ENCODE data around the gene GNLY.
"Not testable (repeated sequence)": the region's sequence is repeated elsewhere in the genome, so short reads cannot be mapped to it uniquely, and the experiment has no call there.

Gene GNLY

GRCh38 chr2:85663594-85664565, 30.3 kb upstream of the GNLY start:
- DNase-seq (ENCODE audit: low read depth in 2 of 2, low spot score in 1 of 2) = no peak

GRCh38 chr2:85665264-85665937, 28.8 kb upstream of the GNLY start:
- no peak for DNase-seq (ENCODE audit: low read depth in 2 of 2, low spot score in 1 of 2)

- DNase-seq (ENCODE audit: low read depth in 2 of 2, low spot score in 1 of 2) = no peak
Measured at GRCh38 chr2:85666016-85666415, 28.1 kb upstream of the GNLY start.

GRCh38 chr2:85666435-85667316, 27.5 kb upstream of the GNLY start:
- no peak for DNase-seq (ENCODE audit: low read depth in 2 of 2, low spot score in 1 of 2)

- DNase-seq (ENCODE audit: low read depth in 2 of 2, low spot score in 1 of 2) = no peak
Measured at GRCh38 chr2:85667561-85668008, 26.6 kb upstream of the GNLY start.

- DNase-seq (ENCODE audit: low read depth in 2 of 2, low spot score in 1 of 2) = no peak
Measured at GRCh38 chr2:85668009-85668856, 25.9 kb upstream of the GNLY start, which contains the start of gene SFTPB. Gene SFTPB, minus strand, starts transcription at chr2:85668199. Its CDS starts 16 bp downstream, at chr2:85668183.

GRCh38 chr2:85668857-85669142, 25.4 kb upstream of the GNLY start:
- DNase-seq (ENCODE audit: low read depth in 2 of 2, low spot score in 1 of 2) = no peak

GRCh38 chr2:85669549-85669948, 24.6 kb upstream of the GNLY start:
- no peak for DNase-seq (ENCODE audit: low read depth in 2 of 2, low spot score in 1 of 2)

GRCh38 chr2:85670416-85670815, 23.7 kb upstream of the GNLY start:
- DNase-seq (ENCODE audit: low read depth in 2 of 2, low spot score in 1 of 2) = not testable (repeated sequence)

GRCh38 chr2:85672456-85672855, 21.7 kb upstream of the GNLY start:
- no peak for DNase-seq (ENCODE audit: low read depth in 2 of 2, low spot score in 1 of 2)

GRCh38 chr2:85673716-85674375, 20.3 kb upstream of the GNLY start:
- DNase-seq (ENCODE audit: low read depth in 2 of 2, low spot score in 1 of 2) = no peak

GRCh38 chr2:85674417-85674816, 19.7 kb upstream of the GNLY start:
- no peak for DNase-seq (ENCODE audit: low read depth in 2 of 2, low spot score in 1 of 2)

- no peak for DNase-seq (ENCODE audit: low read depth in 2 of 2, low spot score in 1 of 2)
Measured at GRCh38 chr2:85675427-85675826, 18.7 kb upstream of the GNLY start.

- DNase-seq (ENCODE audit: low read depth in 2 of 2, low spot score in 1 of 2) = no peak
Measured at GRCh38 chr2:85675866-85676548, 18.2 kb upstream of the GNLY start.

GRCh38 chr2:85678377-85678776, 15.8 kb upstream of the GNLY start:
- no peak for DNase-seq (ENCODE audit: low read depth in 2 of 2, low spot score in 1 of 2)

GRCh38 chr2:85678794-85679672, 15.1 kb upstream of the GNLY start:
- peak; percentile 44 to 58 for DNase-seq (ENCODE audit: low read depth in 2 of 2, low spot score in 1 of 2)

GRCh38 chr2:85680707-85681371, 13.3 kb upstream of the GNLY start:
- DNase-seq (ENCODE audit: low read depth in 2 of 2, low spot score in 1 of 2) = no peak

- DNase-seq (ENCODE audit: low read depth in 2 of 2, low spot score in 1 of 2) = no peak
Measured at GRCh38 chr2:85681372-85681763, 12.8 kb upstream of the GNLY start.
